ENCODE measurements around the gene PRDM1.

Gene PRDM1

GRCh38 chr6:106104476-106104875, 18.3 kb downstream of the PRDM1 start:
- Histone ChIP-seq H3K27me3 (ENCODE audit: insufficient read depth, insufficient read length) (no peaks in the 10 kb centered on the region), H3K9me3 (ENCODE audit: insufficient read depth, low read length) (no peaks in the 10 kb centered on the region), H3K4me3 (ENCODE audit: insufficient read length, low read depth) (no peak overlapping the region), H3K4me1 (ENCODE audit: insufficient read depth, insufficient read length) (no peaks in the 10 kb centered on the region), H3K36me3 (ENCODE audit: insufficient read depth, insufficient read length, low read length) (peaks cover 5% of the 10 kb centered on the region), H3K9ac (ENCODE audit: insufficient read length, low read depth) (no peak overlapping the region)
- TF ChIP-seq SUZ12 (IDR thresholded peaks at IDR 0.05; ENCODE audit: extremely low read depth, insufficient read depth, insufficient read length) (no peak), YY1 (IDR thresholded peaks at IDR 0.05; ENCODE audit: insufficient read depth, insufficient read length) (no peak), ZNF274 (IDR thresholded peaks at IDR 0.05; ENCODE audit: low read depth, low read length) (no peak)
- no peak for DNase-seq (ENCODE audit: low read depth, low spot score)

- H3K36me3 ChIP-seq (ENCODE audit: insufficient read depth, insufficient read length, low read length): peaks cover 5% of the 10 kb centered on the region
- no peak for DNase-seq (ENCODE audit: low read depth, low spot score)
- no peak overlapping the region for H3K4me3 ChIP-seq (ENCODE audit: insufficient read length, low read depth)
- no peaks in the 10 kb centered on the region for H3K27me3 ChIP-seq (ENCODE audit: insufficient read depth, insufficient read length)
- H3K9ac ChIP-seq (ENCODE audit: insufficient read length, low read depth): no peak overlapping the region
- H3K4me1 ChIP-seq (ENCODE audit: insufficient read depth, insufficient read length): no peaks in the 10 kb centered on the region
- no peaks in the 10 kb centered on the region for H3K9me3 ChIP-seq (ENCODE audit: insufficient read depth, low read length)
- no peak for TF ChIP-seq ZNF274 (IDR thresholded peaks at IDR 0.05; ENCODE audit: low read depth, low read length)
- no peak for TF ChIP-seq YY1 (IDR thresholded peaks at IDR 0.05; ENCODE audit: insufficient read depth, insufficient read length)
- TF ChIP-seq SUZ12 (IDR thresholded peaks at IDR 0.05; ENCODE audit: extremely low read depth, insufficient read depth, insufficient read length): no peak
These were observed 18.8 kb downstream of the PRDM1 start for GRCh38 chr6:106104941-106105340.

- Histone ChIP-seq H3K4me3 (ENCODE audit: insufficient read length, low read depth) (no peak overlapping the region), H3K4me1 (ENCODE audit: insufficient read depth, insufficient read length) (no peaks in the 10 kb centered on the region), H3K36me3 (ENCODE audit: insufficient read depth, insufficient read length, low read length) (peaks cover 5% of the 10 kb centered on the region), H3K9me3 (ENCODE audit: insufficient read depth, low read length) (no peaks in the 10 kb centered on the region), H3K27me3 (ENCODE audit: insufficient read depth, insufficient read length) (no peaks in the 10 kb centered on the region), H3K9ac (ENCODE audit: insufficient read length, low read depth) (no peak overlapping the region)
- no peak for DNase-seq (ENCODE audit: low read depth, low spot score)
- TF ChIP-seq ZNF274 (IDR thresholded peaks at IDR 0.05; ENCODE audit: low read depth, low read length): no peak
- TF ChIP-seq SUZ12 (IDR thresholded peaks at IDR 0.05; ENCODE audit: extremely low read depth, insufficient read depth, insufficient read length): no peak
- TF ChIP-seq YY1 (IDR thresholded peaks at IDR 0.05; ENCODE audit: insufficient read depth, insufficient read length): no peak
These were observed 19.4 kb downstream of the PRDM1 start for GRCh38 chr6:106105493-106105892.

- TF ChIP-seq SUZ12 (IDR thresholded peaks at IDR 0.05; ENCODE audit: extremely low read depth, insufficient read depth, insufficient read length) (no peak), ZNF274 (IDR thresholded peaks at IDR 0.05; ENCODE audit: low read depth, low read length) (no peak), YY1 (IDR thresholded peaks at IDR 0.05; ENCODE audit: insufficient read depth, insufficient read length) (no peak)
- Histone ChIP-seq H3K4me1 (ENCODE audit: insufficient read depth, insufficient read length) (no peaks in the 10 kb centered on the region), H3K9ac (ENCODE audit: insufficient read length, low read depth) (no peak overlapping the region), H3K4me3 (ENCODE audit: insufficient read length, low read depth) (no peak overlapping the region), H3K27me3 (ENCODE audit: insufficient read depth, insufficient read length) (no peaks in the 10 kb centered on the region), H3K9me3 (ENCODE audit: insufficient read depth, low read length) (no peaks in the 10 kb centered on the region), H3K36me3 (ENCODE audit: insufficient read depth, insufficient read length, low read length) (peaks cover 5% of the 10 kb centered on the region)
- no peak for DNase-seq (ENCODE audit: low read depth, low spot score)
These were observed 20.3 kb downstream of the PRDM1 start for GRCh38 chr6:106106276-106107042.

GRCh38 chr6:106107043-106107613, 21.0 kb downstream of the PRDM1 start:
- H3K36me3 ChIP-seq (ENCODE audit: insufficient read depth, insufficient read length, low read length): peaks cover 5% of the 10 kb centered on the region

GRCh38 chr6:106108129-106108528, 22.0 kb downstream of the PRDM1 start:
- TF ChIP-seq YY1 (IDR thresholded peaks at IDR 0.05; ENCODE audit: insufficient read depth, insufficient read length) (no peak), ZNF274 (IDR thresholded peaks at IDR 0.05; ENCODE audit: low read depth, low read length) (no peak), SUZ12 (IDR thresholded peaks at IDR 0.05; ENCODE audit: extremely low read depth, insufficient read depth, insufficient read length) (no peak)
- H3K4me1 ChIP-seq (ENCODE audit: insufficient read depth, insufficient read length): no peaks in the 10 kb centered on the region
- H3K36me3 ChIP-seq (ENCODE audit: insufficient read depth, insufficient read length, low read length): peaks cover 5% of the 10 kb centered on the region
- H3K9me3 ChIP-seq (ENCODE audit: insufficient read depth, low read length): no peaks in the 10 kb centered on the region
- no peak overlapping the region for H3K4me3 ChIP-seq (ENCODE audit: insufficient read length, low read depth)
- H3K27me3 ChIP-seq (ENCODE audit: insufficient read depth, insufficient read length): no peaks in the 10 kb centered on the region
- H3K9ac ChIP-seq (ENCODE audit: insufficient read length, low read depth): no peak overlapping the region
- DNase-seq (ENCODE audit: low read depth, low spot score): no peak

More at GRCh38 chr6:106107043-106107613, 21.0 kb downstream of the PRDM1 start:
- Histone ChIP-seq H3K9me3 (ENCODE audit: insufficient read depth, low read length) (no peaks in the 10 kb centered on the region), H3K4me1 (ENCODE audit: insufficient read depth, insufficient read length) (no peaks in the 10 kb centered on the region), H3K27me3 (ENCODE audit: insufficient read depth, insufficient read length) (no peaks in the 10 kb centered on the region), H3K9ac (ENCODE audit: insufficient read length, low read depth) (no peak overlapping the region), H3K4me3 (ENCODE audit: insufficient read length, low read depth) (no peak overlapping the region)
- TF ChIP-seq SUZ12 (IDR thresholded peaks at IDR 0.05; ENCODE audit: extremely low read depth, insufficient read depth, insufficient read length) (no peak), ZNF274 (IDR thresholded peaks at IDR 0.05; ENCODE audit: low read depth, low read length) (no peak), YY1 (IDR thresholded peaks at IDR 0.05; ENCODE audit: insufficient read depth, insufficient read length) (no peak)
- DNase-seq (ENCODE audit: low read depth, low spot score): no peak

GRCh38 chr6:106109029-106109428, 22.9 kb downstream of the PRDM1 start:
- Histone ChIP-seq H3K27me3 (ENCODE audit: insufficient read depth, insufficient read length) (no peaks in the 10 kb centered on the region), H3K9me3 (ENCODE audit: insufficient read depth, low read length) (no peaks in the 10 kb centered on the region), H3K9ac (ENCODE audit: insufficient read length, low read depth) (no peak overlapping the region), H3K4me3 (ENCODE audit: insufficient read length, low read depth) (no peak overlapping the region), H3K4me1 (ENCODE audit: insufficient read depth, insufficient read length) (no peaks in the 10 kb centered on the region), H3K36me3 (ENCODE audit: insufficient read depth, insufficient read length, low read length) (peaks cover 5% of the 10 kb centered on the region)
- no peak for DNase-seq (ENCODE audit: low read depth, low spot score)
- TF ChIP-seq YY1 (IDR thresholded peaks at IDR 0.05; ENCODE audit: insufficient read depth, insufficient read length) (no peak), SUZ12 (IDR thresholded peaks at IDR 0.05; ENCODE audit: extremely low read depth, insufficient read depth, insufficient read length) (no peak), ZNF274 (IDR thresholded peaks at IDR 0.05; ENCODE audit: low read depth, low read length) (no peak)

All from NT2/D1 (cell line).